NCI-H524 (cell line): ENCODE data around the gene SYNJ2.

Experiments used
- DNase-seq, 2 experiments: peaks; one replicate each; lab custom pipeline; 2025; lab: John Stamatoyannopoulos, UW

Gene SYNJ2

GRCh38 chr6:157982102-157982562, 469 bp downstream of the SYNJ2 start:
- no peak for DNase-seq

- DNase-seq, result peak in 1 of 2 experiments; percentile 32
Measured at GRCh38 chr6:157982563-157983405, 1.1 kb downstream of the SYNJ2 start.

- no peak for DNase-seq
Measured at GRCh38 chr6:157983406-157984119, 1.9 kb downstream of the SYNJ2 start.

GRCh38 chr6:157984128-157984527, 2.5 kb downstream of the SYNJ2 start:
- no peak for DNase-seq

- no peak for DNase-seq
Measured at GRCh38 chr6:157984686-157985225, 3.1 kb downstream of the SYNJ2 start.

GRCh38 chr6:157985378-157986155, 3.9 kb downstream of the SYNJ2 start:
- DNase-seq, result peak in 1 of 2 experiments; percentile 28

- DNase-seq, result no peak
Measured at GRCh38 chr6:157987788-157988699, 6.4 kb downstream of the SYNJ2 start.

- DNase-seq, result no peak
Measured at GRCh38 chr6:157988700-157989063, 7.0 kb downstream of the SYNJ2 start.

- DNase-seq, result peak; percentile 87 to 90
Measured at GRCh38 chr6:157989541-157990289, 8.1 kb downstream of the SYNJ2 start.

- DNase-seq, result peak; percentile 61 to 72
Measured at GRCh38 chr6:157990321-157991066, 8.8 kb downstream of the SYNJ2 start.

- peak in 1 of 2 experiments; percentile 19 for DNase-seq
Measured at GRCh38 chr6:157991067-157991432, 9.4 kb downstream of the SYNJ2 start.

- DNase-seq, result no peak
Measured at GRCh38 chr6:157993076-157993475, 11.4 kb downstream of the SYNJ2 start.

- DNase-seq, result no peak
Measured at GRCh38 chr6:157994125-157994795, 12.6 kb downstream of the SYNJ2 start.

- peak; percentile 86 to 98 for DNase-seq
Measured at GRCh38 chr6:157995458-157995857, 13.8 kb downstream of the SYNJ2 start.

- DNase-seq, result no peak
Measured at GRCh38 chr6:157996201-157996712, 14.6 kb downstream of the SYNJ2 start.

GRCh38 chr6:157996918-157997702, 15.4 kb downstream of the SYNJ2 start:
- DNase-seq, result no peak

GRCh38 chr6:157997893-157998608, 16.4 kb downstream of the SYNJ2 start:
- no peak for DNase-seq
